NT2/D1 (cell line): ENCODE data around the gene TMEM61.

Source experiments
- SUZ12 ChIP-seq: IDR thresholded peaks from 2 replicates; pipeline ENCODE4 v1.6.1; 2011; ENCODE audit not compliant: insufficient read length, insufficient read depth; ENCODE audit errors: extremely low read depth
- YY1 ChIP-seq: IDR thresholded peaks from 2 replicates; pipeline ENCODE4 v1.6.1; 2011; ENCODE audit not compliant: insufficient read length, insufficient read depth
- ZNF274 ChIP-seq: IDR thresholded peaks from 2 replicates; pipeline ENCODE4 v1.6.1; 2011; ENCODE audit warnings: mild to moderate bottlenecking, low read depth, low read length

DNA sequence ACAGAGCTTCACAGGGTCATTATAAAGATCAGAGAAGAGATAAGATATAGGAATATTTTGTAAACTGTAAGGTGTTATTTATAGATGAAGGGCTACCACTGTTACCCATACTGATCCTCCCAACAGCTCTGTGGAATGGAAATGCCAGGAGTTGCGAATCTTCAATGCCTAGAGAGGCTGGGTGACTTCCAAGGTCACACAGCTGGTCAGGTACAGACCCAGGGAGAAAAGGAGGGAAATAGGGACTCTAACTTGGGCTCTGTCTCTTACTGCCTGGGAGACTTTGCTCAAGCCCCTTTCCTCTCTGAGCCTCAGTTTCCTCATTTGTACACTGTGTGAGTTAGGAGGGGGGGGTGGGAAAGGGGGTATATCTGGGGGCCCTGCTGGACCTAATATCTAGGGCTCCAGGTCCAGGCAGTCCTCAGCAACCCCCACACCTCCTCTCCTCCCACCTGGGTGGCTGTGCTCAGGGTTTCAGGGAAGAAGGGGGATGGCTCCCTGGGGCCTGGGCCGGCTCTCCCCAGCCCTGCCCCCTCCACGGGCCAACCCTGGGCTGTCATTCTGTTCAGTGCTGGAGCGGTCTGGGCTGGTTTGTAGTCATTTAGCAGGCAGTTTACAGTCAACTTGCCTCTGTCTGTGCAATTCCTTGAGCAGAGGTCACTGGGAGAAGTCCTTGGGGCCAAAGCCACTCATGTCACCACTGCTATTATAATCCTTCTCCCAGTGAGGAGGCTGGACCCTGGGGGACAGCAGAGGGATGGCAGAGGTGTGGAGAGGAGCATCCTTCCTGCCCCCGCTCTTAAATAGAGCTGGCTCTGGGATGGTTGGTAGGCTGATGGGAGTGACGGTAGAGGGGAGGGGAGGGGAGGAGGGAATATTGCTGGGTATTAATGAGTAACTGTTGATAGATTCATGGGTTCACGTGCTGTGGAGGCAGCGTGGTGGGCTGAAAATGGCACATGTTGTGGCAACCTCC lies 20.0 kb downstream of the TMEM61 start:
- TF ChIP-seq ZNF274 (no peak), YY1 (no peak), SUZ12 (no peak)
